ENCODE results near the gene PLET1. TPM values are rescaled to one million over a fixed set of nuclear protein-coding genes. Genes with fewer than 3 reads are reported as not detected.

The PLET1 gene
- total and polyA plus RNA-seq, 2 experiments from 2014 or later = not detected

- no peak overlapping the region for H3K27ac ChIP-seq
- peaks cover 3% of the 10 kb centered on the region for H3K27me3 ChIP-seq
- DNase-seq (ENCODE audit: low read depth in 1 of 2, low spot score in 1 of 2) = no peak
- no peak overlapping the region for H3K4me3 ChIP-seq
- no peaks in the 10 kb centered on the region for H3K9me3 ChIP-seq (ENCODE audit: low read depth)
- H3K4me1 ChIP-seq (ENCODE audit: low read depth) = peaks cover 7% of the 10 kb centered on the region
- no peak for TF ChIP-seq CTCF (IDR thresholded peaks at IDR 0.05; ENCODE audit: low read depth, low read length)
- no peaks in the 10 kb centered on the region for H3K36me3 ChIP-seq
Measured at GRCh38 chr11:112277941-112278340, 17.3 kb upstream of the PLET1 start.

GRCh38 chr11:112277029-112277428 is 16.4 kb upstream of the PLET1 start:
- no peak for DNase-seq (ENCODE audit: low read depth in 1 of 2, low spot score in 1 of 2)
- Histone ChIP-seq H3K4me3 (no peak overlapping the region), H3K27ac (no peak overlapping the region), H3K4me1 (ENCODE audit: low read depth) (peaks cover 7% of the 10 kb centered on the region), H3K27me3 (peaks cover under 1% of the 10 kb centered on the region), H3K9me3 (ENCODE audit: low read depth) (no peaks in the 10 kb centered on the region), H3K36me3 (no peaks in the 10 kb centered on the region)
- TF ChIP-seq CTCF (IDR thresholded peaks at IDR 0.05; ENCODE audit: low read depth, low read length) = no peak

GRCh38 chr11:112274007-112274783 is 13.5 kb upstream of the PLET1 start:
- H3K4me1 ChIP-seq (ENCODE audit: low read depth) = no peaks in the 10 kb centered on the region
- H3K9me3 ChIP-seq (ENCODE audit: low read depth) = no peaks in the 10 kb centered on the region
- no peaks in the 10 kb centered on the region for H3K27me3 ChIP-seq
- DNase-seq (ENCODE audit: low read depth in 1 of 2, low spot score in 1 of 2) = peak in 1 of 2 donors; percentile 15
- H3K4me3 ChIP-seq = no peak overlapping the region
- no peak for TF ChIP-seq CTCF (IDR thresholded peaks at IDR 0.05; ENCODE audit: low read depth, low read length)
- H3K36me3 ChIP-seq = no peaks in the 10 kb centered on the region
- H3K27ac ChIP-seq = no peak overlapping the region

GRCh38 chr11:112273066-112273465 is 12.4 kb upstream of the PLET1 start:
- no peak for DNase-seq (ENCODE audit: low read depth in 1 of 2, low spot score in 1 of 2)

GRCh38 chr11:112271242-112271641 is 10.6 kb upstream of the PLET1 start:
- H3K27ac ChIP-seq = no peak overlapping the region
- H3K36me3 ChIP-seq = no peaks in the 10 kb centered on the region
- no peak for DNase-seq (ENCODE audit: low read depth in 1 of 2, low spot score in 1 of 2)
- no peak overlapping the region for H3K4me3 ChIP-seq
- H3K9me3 ChIP-seq (ENCODE audit: low read depth) = no peaks in the 10 kb centered on the region
- no peaks in the 10 kb centered on the region for H3K27me3 ChIP-seq
- H3K4me1 ChIP-seq (ENCODE audit: low read depth) = no peaks in the 10 kb centered on the region
- TF ChIP-seq CTCF (IDR thresholded peaks at IDR 0.05; ENCODE audit: low read depth, low read length) = no peak

More at GRCh38 chr11:112273066-112273465, 12.4 kb upstream of the PLET1 start:
- H3K4me3 ChIP-seq = no peak overlapping the region
- no peak overlapping the region for H3K27ac ChIP-seq
- no peaks in the 10 kb centered on the region for H3K9me3 ChIP-seq (ENCODE audit: low read depth)
- no peak for TF ChIP-seq CTCF (IDR thresholded peaks at IDR 0.05; ENCODE audit: low read depth, low read length)
- H3K36me3 ChIP-seq = no peaks in the 10 kb centered on the region
- H3K27me3 ChIP-seq = no peaks in the 10 kb centered on the region
- no peaks in the 10 kb centered on the region for H3K4me1 ChIP-seq (ENCODE audit: low read depth)

All from cardiac muscle cell (in vitro differentiated cells and primary cell).